Spleen (tissue), 7 donors: Measurements from ENCODE around the gene ZNF79.

Experiments
- POLR2AphosphoS5 ChIP-seq, 3 donors: sonication (generic); formaldehyde crosslinking; IDR thresholded peaks; one replicate each; pipeline ENCODE4 v1.5.1; 2017; ENCODE audit warnings: antibody characterized with exemption in 3 of 3
- TF ChIP-seq, protein P1 (sequence below), 11 experiments: fragments of 200-600 bp in 7 of 11; fragments of 450-650 bp in 4 of 11; sonication (generic) in 4 of 11; IDR thresholded peaks in 8 of 11; conservative IDR thresholded peaks in 3 of 11; 1 replicate in 7 of 11; 2 replicates in 4 of 11; pipeline versions ENCODE4 v1.4.0 to v1.8.0; 2016 to 2021; ENCODE audit warnings: antibody characterized with exemption in 11 of 11, inconsistent platforms in 4 of 11, mild to moderate bottlenecking in 1 of 11
- donor health status: DM: no; HTN: no; CAD: no; lungs with moderate emphysema.
- donor health status: DM: no; HTN: no; CAD: no.
- donor health status: DM: no; HTN: no; CAD: no.

DNA sequence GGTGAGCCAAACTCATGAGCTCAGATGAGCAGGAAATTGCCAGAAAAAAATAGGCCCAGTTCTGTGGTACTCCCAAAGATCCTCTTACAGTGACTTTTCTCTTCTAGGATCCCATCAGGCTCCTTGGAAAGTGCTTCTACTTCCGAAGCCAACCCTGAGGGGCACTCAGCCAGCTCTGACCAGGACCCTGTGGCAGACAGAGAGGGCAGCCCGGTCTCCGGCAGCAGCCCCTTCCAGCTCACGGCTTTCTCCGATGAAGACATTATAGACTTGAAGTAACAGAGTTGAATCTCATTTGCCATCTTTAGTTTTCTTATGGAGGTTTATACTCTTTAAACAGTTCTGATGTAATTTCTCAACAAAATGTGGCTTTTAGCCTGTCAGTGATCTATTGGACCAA lies 31.2 kb upstream of the ZNF79 start:
- TF ChIP-seq, protein P1, sequence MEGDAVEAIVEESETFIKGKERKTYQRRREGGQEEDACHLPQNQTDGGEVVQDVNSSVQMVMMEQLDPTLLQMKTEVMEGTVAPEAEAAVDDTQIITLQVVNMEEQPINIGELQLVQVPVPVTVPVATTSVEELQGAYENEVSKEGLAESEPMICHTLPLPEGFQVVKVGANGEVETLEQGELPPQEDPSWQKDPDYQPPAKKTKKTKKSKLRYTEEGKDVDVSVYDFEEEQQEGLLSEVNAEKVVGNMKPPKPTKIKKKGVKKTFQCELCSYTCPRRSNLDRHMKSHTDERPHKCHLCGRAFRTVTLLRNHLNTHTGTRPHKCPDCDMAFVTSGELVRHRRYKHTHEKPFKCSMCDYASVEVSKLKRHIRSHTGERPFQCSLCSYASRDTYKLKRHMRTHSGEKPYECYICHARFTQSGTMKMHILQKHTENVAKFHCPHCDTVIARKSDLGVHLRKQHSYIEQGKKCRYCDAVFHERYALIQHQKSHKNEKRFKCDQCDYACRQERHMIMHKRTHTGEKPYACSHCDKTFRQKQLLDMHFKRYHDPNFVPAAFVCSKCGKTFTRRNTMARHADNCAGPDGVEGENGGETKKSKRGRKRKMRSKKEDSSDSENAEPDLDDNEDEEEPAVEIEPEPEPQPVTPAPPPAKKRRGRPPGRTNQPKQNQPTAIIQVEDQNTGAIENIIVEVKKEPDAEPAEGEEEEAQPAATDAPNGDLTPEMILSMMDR (IDR thresholded peaks at IDR 0.05 in 8 of 11, conservative IDR thresholded peaks at IDR 0.05 in 3 of 11) = no peak
- TF ChIP-seq POLR2AphosphoS5 (IDR thresholded peaks at IDR 0.05) = no peak
